GM12872 (cell line): Measurements from ENCODE around the gene H2BK1.

Source experiments
- TF ChIP-seq, protein P1 (sequence below): IDR thresholded peaks from 3 replicates; pipeline ENCODE4 v1.5.1; 2011; ENCODE audit warnings: low read depth, mild to moderate bottlenecking, low read length, moderate library complexity; ENCODE audit not compliant: insufficient read depth

Gene H2BK1

GRCh38 chr7:151210087-151210854 is at the start of gene H2BK1:
Gene H2BK1, minus strand, starts transcription at chr7:151210488. Its CDS starts 170 bp downstream, at chr7:151210318.
- TF ChIP-seq, protein P1, sequence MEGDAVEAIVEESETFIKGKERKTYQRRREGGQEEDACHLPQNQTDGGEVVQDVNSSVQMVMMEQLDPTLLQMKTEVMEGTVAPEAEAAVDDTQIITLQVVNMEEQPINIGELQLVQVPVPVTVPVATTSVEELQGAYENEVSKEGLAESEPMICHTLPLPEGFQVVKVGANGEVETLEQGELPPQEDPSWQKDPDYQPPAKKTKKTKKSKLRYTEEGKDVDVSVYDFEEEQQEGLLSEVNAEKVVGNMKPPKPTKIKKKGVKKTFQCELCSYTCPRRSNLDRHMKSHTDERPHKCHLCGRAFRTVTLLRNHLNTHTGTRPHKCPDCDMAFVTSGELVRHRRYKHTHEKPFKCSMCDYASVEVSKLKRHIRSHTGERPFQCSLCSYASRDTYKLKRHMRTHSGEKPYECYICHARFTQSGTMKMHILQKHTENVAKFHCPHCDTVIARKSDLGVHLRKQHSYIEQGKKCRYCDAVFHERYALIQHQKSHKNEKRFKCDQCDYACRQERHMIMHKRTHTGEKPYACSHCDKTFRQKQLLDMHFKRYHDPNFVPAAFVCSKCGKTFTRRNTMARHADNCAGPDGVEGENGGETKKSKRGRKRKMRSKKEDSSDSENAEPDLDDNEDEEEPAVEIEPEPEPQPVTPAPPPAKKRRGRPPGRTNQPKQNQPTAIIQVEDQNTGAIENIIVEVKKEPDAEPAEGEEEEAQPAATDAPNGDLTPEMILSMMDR: no peak

DNA sequence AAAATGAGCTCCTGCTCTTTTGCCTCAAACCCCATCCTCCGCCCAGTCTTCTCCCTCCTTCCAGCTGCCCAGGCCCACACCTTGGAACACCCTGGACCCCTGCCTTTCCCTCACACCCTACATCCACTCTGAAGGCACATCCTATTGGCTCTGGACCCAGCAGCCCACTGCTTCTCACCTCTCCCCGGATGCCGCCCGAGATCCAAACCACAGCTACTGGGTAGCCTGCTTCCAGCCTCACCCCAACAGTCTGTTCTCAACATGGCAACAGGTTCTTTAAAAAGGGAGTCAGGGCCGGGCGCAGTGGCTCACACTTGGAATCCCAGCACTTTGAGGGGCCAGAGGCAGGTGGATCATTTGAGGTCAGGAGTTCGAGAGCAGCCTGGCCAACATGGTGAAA is 47.7 kb upstream of the H2BK1 start:
- TF ChIP-seq, protein P1: no peak

DNA sequence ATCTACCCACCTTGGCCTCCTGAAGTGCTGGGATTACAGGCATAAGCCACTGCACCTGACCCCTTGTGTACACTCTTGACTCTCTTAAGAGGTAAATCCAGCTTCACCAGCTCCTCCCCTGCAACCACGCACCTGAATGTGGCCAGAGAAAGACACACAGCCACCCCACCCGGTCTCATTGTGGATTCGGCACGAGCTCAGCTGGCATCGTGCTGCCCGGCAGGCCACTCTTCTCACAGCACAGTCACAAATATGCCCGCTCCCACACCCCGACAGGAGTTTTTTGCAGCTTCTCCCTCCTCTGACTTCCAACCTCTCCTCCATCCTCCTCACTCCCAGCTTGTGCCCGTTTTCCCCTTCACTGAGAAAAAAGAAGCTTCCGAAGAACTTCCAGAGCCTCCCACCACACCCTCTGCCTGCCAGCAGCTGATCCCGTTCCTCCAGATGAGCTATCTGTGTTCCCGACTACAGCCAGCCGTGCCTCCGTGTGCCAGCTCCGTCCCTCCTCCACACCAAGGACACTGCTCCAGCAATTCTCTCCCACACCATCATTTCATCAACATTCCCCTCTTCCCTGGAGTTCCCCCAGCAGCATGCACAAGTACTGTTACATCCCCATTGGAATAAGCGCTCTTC is 46.2 kb upstream of the H2BK1 start:
- TF ChIP-seq, protein P1: no peak

DNA sequence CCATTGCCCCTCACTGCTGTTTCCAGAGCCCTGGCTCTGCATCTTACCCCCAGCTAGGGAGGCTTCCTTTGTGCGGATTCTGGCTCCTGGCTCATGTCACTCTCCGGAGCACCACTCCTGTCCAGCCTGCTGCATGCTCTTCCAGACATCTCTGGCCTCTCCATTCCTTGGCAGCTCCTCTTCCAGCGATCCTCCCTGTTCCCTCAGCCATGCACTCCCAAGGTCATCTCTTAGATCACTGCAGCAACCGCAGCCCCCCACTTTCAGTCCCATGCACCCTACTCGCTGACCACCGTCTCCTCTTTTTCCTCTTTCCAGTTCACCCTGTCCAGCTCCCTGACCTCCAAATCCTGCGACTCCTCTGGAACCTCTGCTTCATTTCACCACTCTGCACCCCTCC is 45.1 kb upstream of the H2BK1 start:
- TF ChIP-seq, protein P1: no peak

DNA sequence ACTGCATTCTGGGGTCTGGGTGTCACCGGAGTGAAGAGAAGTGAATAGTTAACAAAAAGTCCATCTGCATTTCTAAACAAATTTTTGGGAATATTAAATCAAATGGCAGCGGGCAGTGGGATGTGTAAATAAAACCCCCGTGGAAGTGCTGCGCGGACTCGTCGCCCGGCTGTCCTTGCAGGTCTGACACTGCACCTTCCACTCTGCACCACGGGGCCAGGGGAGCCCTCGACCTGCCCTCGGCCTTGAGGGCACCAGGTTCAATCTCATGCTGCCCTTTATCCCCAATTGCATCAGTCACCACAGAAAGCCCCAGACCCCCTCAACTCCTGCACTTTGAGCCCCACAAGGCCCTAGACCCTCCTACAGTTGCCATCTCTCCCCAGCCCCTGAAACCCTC is 44.6 kb upstream of the H2BK1 start:
- TF ChIP-seq, protein P1: no peak

DNA sequence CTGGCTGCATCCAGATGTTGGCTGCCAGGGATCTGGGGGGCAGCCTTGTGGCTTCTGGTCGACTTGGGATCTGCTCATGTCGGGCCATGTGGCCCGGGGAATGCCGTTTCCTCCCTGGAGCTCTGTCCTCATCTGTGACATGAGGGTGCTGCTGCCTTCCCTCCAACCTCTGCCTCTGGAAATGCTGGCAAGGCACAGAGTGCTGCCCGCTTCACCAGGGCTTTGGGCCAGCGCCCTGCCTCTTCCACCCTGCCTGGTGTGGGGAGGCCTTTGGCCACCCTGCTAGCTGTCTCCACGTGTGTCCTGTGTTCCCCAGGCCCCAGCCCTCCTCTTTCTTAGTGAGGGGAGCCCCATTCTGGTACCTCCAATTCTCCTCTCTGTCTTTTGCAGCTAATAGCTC is 44.0 kb upstream of the H2BK1 start:
- TF ChIP-seq, protein P1: no peak

GRCh38 chr7:151252961-151253711 is 42.8 kb upstream of the H2BK1 start:
- TF ChIP-seq, protein P1: no peak
